COLO668 (cell line): ENCODE measurements around the gene LIPK.
"Not testable (repeated sequence)": the region's sequence is repeated elsewhere in the genome, so short reads cannot be mapped to it uniquely, and the experiment has no call there.

ENCODE experiments used
- DNase-seq: peaks from one replicate; lab custom pipeline; 2025; ENCODE audit not compliant: unreplicated experiment; lab: John Stamatoyannopoulos, UW

Gene LIPK

DNA sequence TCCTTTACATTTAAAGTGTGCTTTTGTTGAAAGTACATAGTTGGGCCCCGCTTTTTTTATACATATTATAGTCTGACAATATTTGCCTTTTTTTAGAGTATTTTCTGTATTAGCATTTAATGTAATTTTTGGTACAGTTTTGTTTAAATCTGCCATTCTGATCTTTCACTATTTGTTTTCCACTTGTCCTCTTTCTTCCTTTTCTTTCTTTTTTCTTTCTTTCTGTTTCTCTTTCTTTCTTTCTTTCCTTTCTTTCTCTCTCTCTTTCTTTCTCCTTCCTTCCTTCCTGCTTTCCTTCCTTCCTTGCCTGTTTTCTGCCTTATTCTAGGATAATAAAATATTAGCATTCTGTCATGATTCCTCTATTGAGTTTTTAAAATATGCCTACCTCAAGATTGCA lies 9.5 kb downstream of the LIPK start:
- no peak for DNase-seq

DNA sequence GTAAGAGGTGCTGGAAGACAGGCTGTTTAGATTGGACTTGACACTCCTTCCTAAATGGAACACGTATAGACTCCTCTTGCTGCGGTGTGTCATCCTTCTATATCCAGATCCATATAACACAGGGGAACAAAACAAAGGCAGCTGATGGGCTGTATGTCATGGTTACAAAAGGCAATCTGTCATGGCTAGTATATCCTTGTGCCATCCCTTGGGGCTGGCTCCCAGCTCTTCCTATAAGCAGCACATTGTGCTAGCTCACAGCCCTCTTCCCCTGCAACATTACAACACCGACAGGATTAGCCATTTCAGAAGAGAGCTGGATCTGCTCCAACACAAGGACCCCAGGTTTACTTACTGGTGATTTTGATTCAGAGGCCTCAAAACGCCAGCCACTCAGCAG lies 15.3 kb downstream of the LIPK start:
- DNase-seq: no peak

DNA sequence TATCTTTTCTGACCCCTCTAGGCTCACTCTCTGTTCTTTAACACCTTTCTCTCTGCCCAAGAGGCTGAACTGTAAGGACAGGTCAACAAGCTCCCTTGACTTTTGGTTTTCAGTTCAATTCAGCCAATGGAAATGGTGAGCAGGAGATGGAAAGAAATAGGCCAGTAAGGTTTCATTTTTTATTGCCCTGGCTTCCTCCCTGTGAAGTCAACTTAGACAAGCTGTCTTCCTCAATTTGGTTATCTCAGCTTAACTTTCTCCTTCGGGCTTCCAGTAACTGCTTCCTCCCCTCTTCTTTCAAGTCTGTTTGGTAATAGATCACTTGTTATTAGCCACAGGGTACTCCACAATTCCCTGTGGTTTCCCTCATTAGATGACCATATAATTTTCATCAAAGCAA lies 19.7 kb downstream of the LIPK start:
- no peak for DNase-seq

DNA sequence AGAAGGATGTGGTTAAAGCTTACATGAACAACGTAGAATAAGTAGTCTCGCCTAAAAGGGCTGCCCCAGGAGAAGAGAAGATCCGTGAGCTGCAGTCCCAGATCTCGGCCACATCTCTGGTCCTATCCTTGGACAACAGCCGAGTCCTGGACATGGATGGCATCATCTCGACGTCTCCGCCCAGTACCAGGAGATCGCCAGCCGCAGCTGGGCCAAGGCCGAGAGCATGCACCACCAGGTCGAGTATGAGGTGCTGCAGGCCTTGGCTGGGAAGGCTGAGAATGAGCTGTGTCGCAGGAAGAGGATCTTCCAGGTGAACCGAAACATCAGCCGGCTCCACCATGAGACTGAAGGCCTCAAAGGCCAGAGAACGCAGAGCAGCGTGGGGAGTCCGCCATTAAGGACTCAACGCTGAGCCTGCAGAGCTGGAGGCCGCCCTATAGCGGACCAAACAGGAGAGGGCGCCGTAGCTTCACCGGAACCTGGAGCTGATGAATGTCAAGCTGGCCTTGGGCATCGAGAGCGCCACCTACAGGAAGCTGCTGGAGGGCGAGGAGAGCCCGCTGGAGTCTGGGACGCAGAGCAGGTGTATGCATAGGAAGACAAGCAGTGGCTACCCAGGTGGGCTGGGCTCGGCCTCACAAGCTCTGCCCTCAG lies 22.2 kb downstream of the LIPK start:
- peak; percentile 1 for DNase-seq

DNA sequence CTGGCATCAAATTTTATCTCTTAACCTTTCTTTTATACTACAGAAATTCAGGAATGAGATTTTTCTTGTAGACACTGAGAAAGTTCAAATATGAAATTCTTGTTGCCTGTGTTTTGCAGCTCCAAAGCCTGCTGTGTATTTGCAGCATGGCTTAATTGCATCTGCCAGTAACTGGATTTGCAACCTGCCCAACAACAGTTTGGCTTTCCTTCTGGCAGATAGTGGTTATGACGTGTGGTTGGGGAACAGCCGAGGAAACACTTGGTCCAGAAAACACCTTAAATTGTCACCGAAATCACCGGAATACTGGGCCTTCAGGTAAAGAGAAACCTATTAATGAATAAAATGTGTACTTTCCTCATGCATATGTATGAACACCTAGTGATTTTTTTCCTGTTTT lies 24.8 kb downstream of the LIPK start:
- DNase-seq: no peak

DNA sequence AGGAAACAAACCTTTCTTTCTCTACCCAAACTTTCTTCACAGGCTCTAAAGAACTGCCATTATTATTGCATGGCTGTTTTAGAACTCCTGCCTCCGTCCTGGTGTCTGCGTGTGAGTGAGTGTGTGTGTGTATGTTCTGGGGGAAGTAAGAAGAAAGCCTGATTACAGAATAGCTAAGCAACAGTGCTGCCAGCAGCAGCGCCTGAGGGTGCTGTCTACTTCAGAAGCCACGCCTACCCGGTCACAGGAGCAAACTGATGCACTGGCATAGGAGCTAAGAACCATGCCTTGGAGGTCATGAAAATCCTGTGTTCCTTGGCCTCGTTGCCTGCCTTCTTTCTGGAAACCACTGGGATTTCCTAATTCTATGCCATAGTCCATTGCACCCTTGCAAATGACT lies 25.2 kb downstream of the LIPK start:
- no peak for DNase-seq

DNA sequence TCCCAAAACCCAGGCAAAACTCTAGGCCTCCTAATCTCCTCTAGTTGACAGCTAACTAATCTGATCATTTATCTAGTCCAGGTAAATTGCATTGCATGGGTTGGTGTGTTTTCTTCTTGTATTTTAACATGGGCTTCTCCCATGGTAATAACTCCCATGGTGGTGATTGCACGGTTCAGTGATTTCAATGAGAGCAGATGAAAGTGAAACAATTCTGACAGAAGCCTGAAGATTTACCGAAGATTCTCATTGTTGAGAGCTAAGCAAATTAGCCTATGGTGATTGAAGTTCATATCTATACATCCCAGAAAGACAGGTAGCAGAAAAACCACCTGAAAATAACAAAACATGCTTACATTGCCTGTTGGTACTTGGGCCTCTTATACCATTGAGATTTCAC lies 27.2 kb downstream of the LIPK start:
- no peak for DNase-seq

DNA sequence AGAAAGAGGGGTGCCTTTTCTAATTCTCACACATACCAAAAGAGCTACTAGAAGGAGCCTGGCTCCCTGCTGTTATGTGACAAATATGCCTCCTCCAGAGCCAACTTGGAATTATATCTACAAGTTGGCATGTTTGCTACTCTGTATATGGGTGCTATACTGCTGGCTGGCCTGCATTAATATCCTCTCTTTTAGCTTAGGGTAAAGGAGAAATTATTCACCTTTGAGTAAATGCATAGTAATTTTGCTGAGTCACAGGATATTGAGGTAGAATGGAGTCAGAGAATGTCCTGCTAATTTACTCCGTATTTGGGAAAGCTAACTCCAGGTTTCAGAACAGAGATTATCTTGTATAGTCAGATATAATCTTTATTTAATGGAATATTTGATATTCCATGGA lies 29.6 kb downstream of the LIPK start:
- no peak for DNase-seq

DNA sequence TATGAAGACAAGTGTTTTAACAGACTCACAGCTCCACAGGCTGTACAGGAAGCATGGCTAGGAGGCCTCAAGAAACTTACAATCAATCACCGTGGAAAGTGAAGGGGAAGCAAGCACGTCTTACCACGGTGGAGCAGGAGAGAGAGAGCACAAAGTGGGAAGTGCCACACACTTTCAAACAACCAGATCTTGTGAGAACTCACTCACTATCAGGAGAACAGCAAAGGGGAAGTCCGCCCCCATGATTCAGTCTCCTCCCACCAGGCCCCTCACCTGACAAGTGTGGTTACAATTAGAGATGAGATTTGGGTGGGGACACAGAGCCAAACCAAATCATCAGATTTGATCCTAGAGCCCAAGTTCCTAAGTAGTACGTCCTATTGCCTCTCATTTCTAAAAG lies 35.9 kb downstream of the LIPK start:
- not testable (repeated sequence) for DNase-seq

DNA sequence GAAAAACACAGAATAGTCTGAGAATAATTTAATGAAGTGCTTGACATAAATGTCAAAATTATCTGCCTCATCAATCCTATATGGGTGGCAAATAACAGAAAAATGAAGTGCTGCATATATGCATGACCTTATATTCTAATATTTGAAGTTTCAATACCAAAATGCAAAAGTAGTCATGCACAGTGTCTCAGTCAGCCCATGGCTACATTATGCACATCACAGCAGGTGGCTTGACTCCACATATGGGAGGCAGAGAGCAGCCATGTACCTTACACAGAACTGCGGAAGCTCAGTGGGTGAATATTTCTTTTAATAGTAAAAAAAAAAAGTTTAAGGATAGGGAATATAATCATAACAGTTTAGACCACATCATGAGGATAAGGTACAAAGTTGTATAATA lies 36.4 kb downstream of the LIPK start:
- DNase-seq: no peak

DNA sequence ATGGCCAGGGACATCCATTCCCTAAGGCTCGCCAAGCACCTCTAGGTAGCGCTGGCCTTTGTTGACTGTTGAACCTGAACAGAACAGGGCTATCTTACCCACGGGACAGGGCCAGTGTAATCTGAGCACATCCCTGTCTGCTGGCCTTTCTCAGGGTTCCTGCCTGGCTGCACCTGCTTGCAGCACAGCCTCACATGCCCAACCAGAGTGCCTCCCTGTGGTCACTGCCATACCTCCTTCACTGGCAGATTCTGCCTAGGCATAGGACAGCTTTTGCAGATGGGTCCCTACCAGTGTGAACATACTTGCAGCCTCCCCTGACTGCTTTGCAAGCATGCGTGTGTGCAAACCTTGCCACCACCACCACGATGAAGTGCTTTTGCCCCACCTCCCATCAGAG lies 38.0 kb downstream of the LIPK start:
- peak; percentile 38 for DNase-seq

DNA sequence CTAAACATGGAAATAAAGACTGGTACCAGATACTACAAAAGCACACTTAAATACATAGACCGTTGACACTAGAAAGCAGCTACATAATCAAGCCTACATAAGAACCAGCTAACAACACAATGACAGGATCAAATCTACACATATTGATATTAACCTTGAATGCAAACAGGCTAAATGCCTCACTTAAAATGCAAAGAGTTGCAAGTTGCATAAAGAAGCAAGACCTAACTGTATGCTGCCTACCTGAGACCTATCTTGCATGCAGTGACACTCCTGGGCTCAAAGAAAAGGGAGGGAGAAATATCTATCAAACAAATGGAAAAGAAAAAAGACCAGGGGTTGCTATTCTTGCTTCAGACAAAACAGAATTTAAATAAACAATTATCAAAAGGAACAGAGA lies 39.6 kb downstream of the LIPK start:
- no peak for DNase-seq

DNA sequence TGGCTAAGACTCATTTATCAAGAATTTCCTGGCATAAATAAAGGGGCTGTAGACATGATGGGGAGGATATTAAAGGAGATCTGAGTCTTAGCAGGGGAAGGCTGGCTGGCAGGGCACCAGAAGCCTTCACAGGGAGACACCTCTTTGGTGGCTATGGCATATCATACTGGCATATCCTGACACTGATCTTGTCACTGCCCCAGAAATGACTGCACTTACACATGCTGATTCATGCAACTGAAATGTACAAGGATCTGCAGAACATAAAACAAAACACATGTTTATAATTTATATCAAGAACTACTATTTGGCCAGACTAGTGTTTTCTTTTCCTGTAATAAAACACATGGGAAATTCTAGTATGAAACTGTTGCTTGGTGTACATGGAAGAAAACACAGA lies 48.2 kb downstream of the LIPK start:
- DNase-seq: no peak

DNA sequence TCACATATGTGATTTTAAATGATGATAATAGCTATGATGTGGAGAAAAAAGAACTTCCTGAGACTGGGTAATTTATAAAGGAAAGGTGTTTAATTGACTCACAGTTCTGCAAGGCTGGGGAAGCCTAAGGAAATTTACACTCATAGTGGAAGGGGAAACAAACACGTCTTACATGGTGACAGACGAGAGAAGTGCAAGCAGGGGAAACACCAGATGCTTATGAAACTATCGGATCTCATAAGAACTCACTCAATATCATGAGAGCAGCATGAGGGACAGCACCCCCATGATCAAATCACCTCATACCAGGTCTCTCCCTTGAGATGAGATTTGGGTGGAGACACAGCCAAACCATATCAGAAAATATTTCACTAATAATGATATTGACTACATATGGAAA lies 49.7 kb downstream of the LIPK start:
- DNase-seq: no peak

DNA sequence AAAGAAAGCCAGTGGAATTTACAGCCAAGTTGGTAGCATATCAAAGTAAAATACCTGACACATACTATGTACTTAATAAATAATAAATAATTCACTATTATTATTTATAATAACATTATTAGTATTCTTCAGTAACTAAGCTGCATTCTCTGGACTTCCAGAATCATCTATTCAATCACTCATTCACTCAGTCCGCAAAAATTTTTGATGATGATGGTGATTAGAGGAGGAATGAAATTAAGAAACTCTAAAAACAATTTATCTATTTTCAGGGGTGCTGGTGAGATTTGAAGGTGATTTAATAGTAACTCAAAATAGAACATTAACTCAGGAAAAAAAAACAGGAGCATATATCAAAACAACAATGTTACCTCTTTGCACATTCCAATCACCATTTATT lies 50.6 kb downstream of the LIPK start:
- DNase-seq: no peak

DNA sequence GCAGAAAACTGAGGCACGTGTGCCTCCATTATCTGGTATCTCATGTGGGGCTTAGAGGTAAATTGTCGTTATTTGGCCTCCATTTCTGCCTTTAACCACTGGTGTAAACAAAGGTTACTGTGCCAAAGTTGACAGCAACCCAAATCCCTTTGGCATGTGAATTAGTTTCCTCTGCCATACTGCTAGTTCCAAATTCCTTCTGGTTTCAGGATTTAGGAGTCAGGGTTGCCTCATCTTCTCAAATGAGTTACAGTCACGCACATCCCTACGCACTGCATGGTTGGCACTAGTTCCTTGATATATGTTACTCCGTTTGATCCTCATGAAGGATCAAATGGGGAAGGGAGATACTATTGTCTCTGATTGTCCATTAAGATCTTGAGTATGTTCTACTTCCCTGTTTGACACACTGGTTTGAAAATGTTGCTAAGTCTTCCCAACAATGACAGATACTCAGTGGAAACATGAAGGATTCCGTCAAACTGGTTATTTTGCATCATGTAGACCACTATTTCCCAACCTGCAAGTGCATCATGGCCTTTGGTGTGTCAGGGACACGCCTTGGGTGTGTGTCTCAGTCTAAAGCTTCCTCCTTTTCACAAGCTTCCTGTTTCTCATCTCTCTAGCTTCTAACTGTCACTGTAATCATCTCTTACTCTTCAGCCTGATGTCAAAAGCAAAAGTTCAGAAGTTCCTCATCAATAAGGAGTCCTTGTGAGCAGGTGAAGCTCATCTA lies 53.5 kb downstream of the LIPK start, which contains the start of gene LIPN:
TSS of gene LIPN (plus strand) at position 655 of the 736 bp plus-strand sequence. CDS start 1,386 bp downstream, outside the sequence.
- no peak for DNase-seq

DNA sequence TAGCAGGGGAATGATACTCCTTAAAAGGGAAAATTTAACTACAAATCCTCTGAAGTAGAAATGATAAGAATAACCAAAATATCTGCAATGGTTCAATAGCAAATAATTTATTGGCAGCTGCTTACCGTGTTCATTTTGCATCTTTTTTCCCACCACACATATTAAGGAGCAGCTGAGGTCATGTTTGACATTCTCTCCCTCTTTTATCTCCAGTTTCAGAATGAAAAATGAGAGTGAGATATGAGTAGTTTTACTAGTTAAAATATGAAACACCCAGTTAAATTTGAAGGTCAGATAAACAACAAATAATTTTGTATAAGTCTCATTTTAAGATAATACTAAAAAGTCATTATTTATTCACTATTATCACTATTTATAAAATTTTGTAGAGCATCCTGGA lies 56.9 kb downstream of the LIPK start:
- DNase-seq: no peak

DNA sequence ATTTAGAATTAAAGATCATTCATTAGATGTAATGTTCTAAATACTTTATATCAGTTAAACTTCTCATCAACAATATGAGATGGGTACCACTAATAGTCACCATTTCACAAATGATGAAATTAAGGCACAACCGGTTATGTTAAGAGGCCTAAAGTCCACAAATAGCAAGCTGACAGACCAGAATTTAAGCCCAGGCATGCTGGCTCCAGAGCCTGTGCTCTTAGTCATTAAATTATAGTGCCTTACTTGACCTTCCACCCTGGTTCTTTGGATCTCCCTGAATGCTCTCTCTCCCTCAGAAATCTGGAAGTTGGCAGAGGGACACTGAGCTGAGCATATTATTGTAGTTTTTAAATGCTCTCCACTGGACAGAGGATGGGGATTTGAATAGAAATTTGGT lies 57.4 kb downstream of the LIPK start:
- no peak for DNase-seq

DNA sequence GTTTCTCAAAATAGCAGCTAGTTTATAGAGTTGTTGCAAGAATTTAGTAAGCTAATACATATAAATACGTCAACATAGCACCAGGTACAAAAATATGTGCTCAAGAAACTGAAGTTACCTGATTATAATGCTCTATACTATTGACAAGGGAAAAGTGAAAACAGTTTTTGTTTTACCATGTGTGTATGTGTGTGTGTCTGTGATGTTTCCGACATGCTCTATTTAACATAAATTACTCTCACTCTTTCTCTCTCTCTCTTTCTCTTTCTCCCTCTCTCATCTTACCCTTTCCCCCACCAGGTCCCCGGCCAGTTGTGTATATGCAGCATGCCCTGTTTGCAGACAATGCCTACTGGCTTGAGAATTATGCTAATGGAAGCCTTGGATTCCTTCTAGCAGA lies 58.1 kb downstream of the LIPK start:
- no peak for DNase-seq

DNA sequence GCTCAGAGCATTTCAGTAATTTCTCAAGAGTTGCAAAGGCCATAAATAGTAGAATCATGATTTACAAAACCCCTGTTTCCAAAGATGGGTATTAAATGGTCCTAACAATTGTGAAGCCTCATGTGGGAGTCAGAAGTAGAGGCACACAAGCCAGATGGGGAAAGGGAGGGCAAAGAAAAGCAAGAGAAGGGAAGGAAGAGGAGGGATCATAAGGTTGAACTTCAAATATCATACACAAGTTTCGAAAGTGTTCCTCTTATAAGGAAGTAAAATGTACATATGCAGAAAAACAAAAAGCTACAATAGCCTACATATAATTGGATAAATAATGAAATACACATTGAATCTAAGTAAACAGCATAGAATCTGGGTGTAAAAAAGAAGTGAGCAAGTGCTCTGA lies 59.8 kb downstream of the LIPK start:
- DNase-seq: no peak

DNA sequence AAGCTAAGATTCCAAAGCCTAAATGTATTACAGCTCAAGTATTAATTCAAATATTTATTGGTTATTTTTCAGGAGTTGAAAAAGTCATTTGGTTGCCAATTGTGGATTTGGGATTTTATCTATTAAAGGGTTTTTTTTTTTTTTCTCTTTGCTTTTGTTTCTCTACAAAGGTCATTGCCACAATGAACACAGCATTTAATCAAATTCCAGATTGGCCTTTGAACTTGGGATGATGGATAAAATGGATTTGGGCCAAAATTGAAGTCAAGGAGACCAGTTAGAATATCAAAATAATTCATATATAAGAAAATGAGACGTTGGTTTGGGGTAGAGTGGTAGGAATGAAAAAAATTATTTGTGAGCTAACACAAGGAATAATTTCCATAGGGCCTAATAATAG lies 63.3 kb downstream of the LIPK start:
- no peak for DNase-seq

DNA sequence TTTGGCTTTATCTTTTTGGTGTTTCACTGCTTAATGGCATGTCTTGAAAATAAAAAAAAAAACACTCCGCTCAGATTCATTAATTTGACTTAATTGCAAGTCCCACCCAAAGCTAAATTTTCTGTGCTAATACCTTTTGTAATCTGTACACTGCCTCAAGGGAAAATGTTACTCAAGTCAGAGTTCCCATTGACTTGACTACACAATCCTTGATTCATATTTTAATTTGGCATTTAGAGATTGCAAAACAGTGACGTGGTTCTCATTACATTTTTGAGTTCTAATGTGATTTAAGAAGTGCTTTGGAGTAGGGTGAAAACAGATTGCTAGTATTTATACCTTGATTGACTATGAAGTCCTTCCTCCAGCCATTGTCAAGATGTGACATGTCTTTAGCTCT lies 75.2 kb downstream of the LIPK start:
- DNase-seq: no peak

DNA sequence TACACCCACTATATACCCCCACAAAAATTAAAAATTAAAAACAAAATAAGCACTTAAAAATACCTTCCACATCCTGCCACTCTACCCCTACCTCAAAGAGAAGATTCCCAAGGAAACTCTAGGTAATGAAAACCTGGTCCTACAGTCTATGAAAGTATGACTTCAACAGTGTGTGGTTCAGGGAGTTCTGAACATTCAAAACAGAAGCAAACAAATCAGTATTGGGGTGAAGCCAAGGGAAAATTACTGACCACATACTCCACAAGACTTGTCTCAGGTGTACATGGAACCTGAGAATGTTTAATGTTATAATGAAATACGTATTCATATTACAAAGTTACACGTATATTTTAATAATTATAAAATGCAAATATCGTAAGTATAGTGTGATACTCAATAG lies 76.2 kb downstream of the LIPK start:
- DNase-seq: no peak
